ENCODE data around the gene IL2.

GRCh38 chr4:122480655-122481487 lies 24.3 kb upstream of the IL2 start:
- TF ChIP-seq CTCF (optimal IDR thresholded peaks at IDR 0.05 in 1 of 3, IDR thresholded peaks at IDR 0.05 in 1 of 3, conservative IDR thresholded peaks at IDR 0.05 in 1 of 3; ENCODE audit: extremely low read depth in 1 of 3, insufficient read depth in 2 of 3, low read length in 3 of 3) (no peak), EZH2 (IDR thresholded peaks at IDR 0.05; ENCODE audit: low read length) (no peak)

Measured in keratinocyte (primary cell).